Neural progenitor cell (in vitro differentiated cells): ENCODE measurements around the gene MYMX. TPM values are rescaled to one million over a fixed set of nuclear protein-coding genes. Genes with fewer than 3 reads are reported as not detected.

Source experiments
- DNase-seq: peaks from one replicate; pipeline ENCODE4 v3.0.0-alpha.2; 2016; ENCODE audit warnings: low spot score
- H2AFZ ChIP-seq: fragments of 200-600 bp; sonication (generic); replicated peaks from 2 replicates; pipeline ENCODE4 v1.6.1; 2016; ENCODE audit warnings: antibody characterized with exemption
- H3F3A ChIP-seq: fragments of 200-600 bp; sonication (generic); 2 replicates; pipeline ENCODE4 v1.6.1; 2016; ENCODE audit warnings: antibody characterized with exemption, low read depth
- H3K27ac ChIP-seq: fragments of 200-600 bp; sonication (generic); 2 replicates; pipeline ENCODE4 v1.5.1; 2016; ENCODE audit warnings: mild to moderate bottlenecking
- H3K27me3 ChIP-seq: fragments of 200-600 bp; sonication (generic); 2 replicates; pipeline ENCODE4 v1.6.1; 2016; ENCODE audit warnings: mild to moderate bottlenecking, moderate library complexity
- H3K36me3 ChIP-seq: fragments of 200-600 bp; sonication (generic); 2 replicates; pipeline ENCODE4 v1.5.1; 2016
- H3K4me1 ChIP-seq: fragments of 200-600 bp; sonication (generic); 2 replicates; pipeline ENCODE4 v1.6.1; 2016; ENCODE audit warnings: mixed run types
- H3K4me2 ChIP-seq: fragments of 200-600 bp; sonication (generic); 2 replicates; pipeline ENCODE4 v1.6.1; 2016
- H3K4me3 ChIP-seq: fragments of 200-600 bp; sonication (generic); 2 replicates; pipeline ENCODE4 v1.5.1; 2016
- H3K79me2 ChIP-seq: fragments of 200-600 bp; sonication (generic); 2 replicates; pipeline ENCODE4 v1.6.1; 2016; ENCODE audit warnings: low read depth
- H3K9ac ChIP-seq: fragments of 200-600 bp; sonication (generic); 2 replicates; pipeline ENCODE4 v1.6.1; 2016
- H3K9me3 ChIP-seq: fragments of 200-600 bp; sonication (generic); 2 replicates; pipeline ENCODE4 v1.5.1; 2016; ENCODE audit warnings: low read depth
- H4K20me1 ChIP-seq: fragments of 200-600 bp; sonication (generic); 2 replicates; pipeline ENCODE4 v1.6.1; 2016; ENCODE audit warnings: low read depth
- H3K27ac Mint-ChIP-seq: 3 replicates; pipeline ENCODE4 v1.8.0; 2021; ENCODE audit warnings: mixed read lengths
- H3K27me3 Mint-ChIP-seq: 2 replicates; pipeline ENCODE4 v1.8.0; 2022; ENCODE audit warnings: low read depth, mild to moderate bottlenecking, inconsistent platforms, moderate library complexity, mixed read lengths; ENCODE audit not compliant: insufficient read depth
- H3K36me3 Mint-ChIP-seq: 3 replicates; pipeline ENCODE4 v1.8.0; 2021; ENCODE audit warnings: mixed read lengths
- H3K4me1 Mint-ChIP-seq: 3 replicates; pipeline ENCODE4 v1.8.0; 2021; ENCODE audit warnings: mixed read lengths
- H3K4me3 Mint-ChIP-seq: 3 replicates; pipeline ENCODE4 v1.8.0; 2021; ENCODE audit warnings: mild to moderate bottlenecking, moderate library complexity, mixed read lengths
- H3K9me3 Mint-ChIP-seq: 3 replicates; pipeline ENCODE4 v1.8.0; 2020; ENCODE audit warnings: mixed read lengths
- CTCF ChIP-seq: fragments of 200-600 bp; sonication (generic); IDR thresholded peaks from 2 replicates; pipeline ENCODE4 v1.5.1; 2017; ENCODE audit warnings: antibody characterized with exemption, mild to moderate bottlenecking
- EZH2 ChIP-seq: fragments of 200-600 bp; sonication (generic); IDR thresholded peaks from 2 replicates; pipeline ENCODE4 v1.6.1; 2017; ENCODE audit warnings: antibody characterized with exemption, mild to moderate bottlenecking, moderate library complexity
- EZH2phosphoT487 ChIP-seq: fragments of 200-600 bp; sonication (generic); IDR thresholded peaks from 2 replicates; pipeline ENCODE4 v1.6.1; 2017; ENCODE audit warnings: antibody characterized with exemption
- total RNA-seq: library from RNA; depleted of rRNA; stranded (reverse); fragments of >200 nt; gene quantifications from 2 replicates; pipeline ENCODE4 v1.2.3, GENCODE V29; 2015; ENCODE audit warnings: low replicate concordance

The MYMX gene
- total RNA-seq, 1 donor from 2014 or later = 0.54 TPM

GRCh38 chr6:44176762-44177509, 39.8 kb upstream of the MYMX start:
- Mint-ChIP-seq H3K9me3 (no peaks in the 10 kb centered on the region), H3K27ac (no peak overlapping the region), H3K27me3 (peaks cover 15% of the 10 kb centered on the region), H3K36me3 (no peaks in the 10 kb centered on the region), H3K4me3 (peak overlapping the region; percentile 44), H3K4me1 (peaks cover 13% of the 10 kb centered on the region)
- Histone ChIP-seq H3K9me3 (no peaks in the 10 kb centered on the region), H3K79me2 (no peaks in the 10 kb centered on the region), H4K20me1 (no peaks in the 10 kb centered on the region), H3K27me3 (no peaks in the 10 kb centered on the region), H3K36me3 (no peaks in the 10 kb centered on the region), H3K4me1 (no peaks in the 10 kb centered on the region), H3K4me2 (no peak overlapping the region), H3K27ac (no peak overlapping the region), H3K9ac (no peak overlapping the region), H3F3A (peaks cover 3% of the 10 kb centered on the region), H3K4me3 (no peak overlapping the region), H2AFZ (no peak overlapping the region)
- DNase-seq = no peak
- TF ChIP-seq CTCF = no peak
- TF ChIP-seq EZH2phosphoT487 = no peak
- TF ChIP-seq EZH2 = no peak

GRCh38 chr6:44177691-44178423, 38.9 kb upstream of the MYMX start:
- H3K4me3 Mint-ChIP-seq = no peak overlapping the region
- no peak for TF ChIP-seq EZH2phosphoT487
- no peak for TF ChIP-seq CTCF
- TF ChIP-seq EZH2 = no peak

GRCh38 chr6:44178424-44179071, 38.2 kb upstream of the MYMX start:
- Histone ChIP-seq H3K9me3 (no peaks in the 10 kb centered on the region), H4K20me1 (no peaks in the 10 kb centered on the region), H3K4me1 (no peaks in the 10 kb centered on the region), H2AFZ (no peak overlapping the region), H3K4me2 (no peak overlapping the region), H3K36me3 (no peaks in the 10 kb centered on the region), H3F3A (peaks cover 3% of the 10 kb centered on the region), H3K4me3 (no peak overlapping the region), H3K27me3 (no peaks in the 10 kb centered on the region), H3K79me2 (no peaks in the 10 kb centered on the region), H3K9ac (no peak overlapping the region), H3K27ac (no peak overlapping the region)
- H3K27me3 Mint-ChIP-seq = peaks cover 12% of the 10 kb centered on the region
- no peak for DNase-seq
- H3K9me3 Mint-ChIP-seq = no peaks in the 10 kb centered on the region
- H3K4me1 Mint-ChIP-seq = peaks cover 8% of the 10 kb centered on the region
- no peaks in the 10 kb centered on the region for H3K36me3 Mint-ChIP-seq
- TF ChIP-seq EZH2 (no peak), EZH2phosphoT487 (no peak), CTCF (no peak)
- no peak overlapping the region for H3K4me3 Mint-ChIP-seq
- H3K27ac Mint-ChIP-seq = no peak overlapping the region

More at GRCh38 chr6:44177691-44178423, 38.9 kb upstream of the MYMX start:
- H3K27me3 Mint-ChIP-seq = peaks cover 15% of the 10 kb centered on the region
- Histone ChIP-seq H3K9me3 (no peaks in the 10 kb centered on the region), H3K9ac (no peak overlapping the region), H3K27me3 (no peaks in the 10 kb centered on the region), H3K27ac (no peak overlapping the region), H3K4me3 (no peak overlapping the region), H2AFZ (no peak overlapping the region), H3K79me2 (no peaks in the 10 kb centered on the region), H4K20me1 (no peaks in the 10 kb centered on the region), H3K4me2 (no peak overlapping the region), H3K4me1 (no peaks in the 10 kb centered on the region), H3K36me3 (no peaks in the 10 kb centered on the region), H3F3A (peaks cover 3% of the 10 kb centered on the region)
- no peaks in the 10 kb centered on the region for H3K9me3 Mint-ChIP-seq
- H3K4me1 Mint-ChIP-seq = peaks cover 8% of the 10 kb centered on the region
- no peaks in the 10 kb centered on the region for H3K36me3 Mint-ChIP-seq
- H3K27ac Mint-ChIP-seq = no peak overlapping the region
- DNase-seq = peak; percentile 46
